HG03159 (cell line): ENCODE measurements around the gene HNF1A.
"Not testable (repeated sequence)": the region's sequence is repeated elsewhere in the genome, so short reads cannot be mapped to it uniquely, and the experiment has no call there.

Experiments used
- ATAC-seq: cut with Tn5 transposase; IDR thresholded peaks from one replicate; pipeline ENCODE4 v1.9.1; 2021; ENCODE audit warnings: mild to moderate bottlenecking, moderate library complexity; ENCODE audit not compliant: unreplicated experiment

Gene HNF1A

GRCh38 chr12:120978296-120979219 lies at the start of gene HNF1A:
HNF1A (plus strand) TSS chr12:120978543; CDS start chr12:120978769, 226 bp downstream.
- no peak for ATAC-seq

- ATAC-seq: no peak
Measured at GRCh38 chr12:120928864-120929652, 49.3 kb upstream of the HNF1A start.

- ATAC-seq: no peak
Measured at GRCh38 chr12:120930032-120930431, 48.3 kb upstream of the HNF1A start.

GRCh38 chr12:120932058-120932457 lies 46.3 kb upstream of the HNF1A start:
- ATAC-seq: no peak

- ATAC-seq: no peak
Measured at GRCh38 chr12:120932956-120933526, 45.3 kb upstream of the HNF1A start.

- ATAC-seq: no peak
Measured at GRCh38 chr12:120933786-120934185, 44.6 kb upstream of the HNF1A start.

- ATAC-seq: no peak
Measured at GRCh38 chr12:120936197-120936596, 42.1 kb upstream of the HNF1A start.

GRCh38 chr12:120938496-120938895 lies 39.8 kb upstream of the HNF1A start:
- ATAC-seq: no peak

GRCh38 chr12:120939523-120939922 lies 38.8 kb upstream of the HNF1A start:
- ATAC-seq: no peak

GRCh38 chr12:120940006-120940405 lies 38.3 kb upstream of the HNF1A start:
- ATAC-seq: no peak

GRCh38 chr12:120940799-120941198 lies 37.5 kb upstream of the HNF1A start:
- no peak for ATAC-seq

- no peak for ATAC-seq
Measured at GRCh38 chr12:120941412-120941811, 36.9 kb upstream of the HNF1A start.

- ATAC-seq: no peak
Measured at GRCh38 chr12:120941846-120942405, 36.4 kb upstream of the HNF1A start.

GRCh38 chr12:120943482-120943881 lies 34.9 kb upstream of the HNF1A start:
- ATAC-seq: no peak

GRCh38 chr12:120944645-120945217 lies 33.6 kb upstream of the HNF1A start:
- no peak for ATAC-seq

GRCh38 chr12:120945516-120945915 lies 32.8 kb upstream of the HNF1A start:
- ATAC-seq: not testable (repeated sequence)

- ATAC-seq: not testable (repeated sequence)
Measured at GRCh38 chr12:120950260-120950799, 28.0 kb upstream of the HNF1A start.

GRCh38 chr12:120950807-120951206 lies 27.5 kb upstream of the HNF1A start:
- no peak for ATAC-seq

GRCh38 chr12:120955232-120955631 lies 23.1 kb upstream of the HNF1A start:
- ATAC-seq: no peak

- no peak for ATAC-seq
Measured at GRCh38 chr12:120956579-120957300, 21.6 kb upstream of the HNF1A start.
